Keratinocyte (primary cell): ENCODE results near the gene C6orf15.

ENCODE experiments used
- CTCF ChIP-seq, 3 experiments: IDR thresholded peaks in 1 of 3; conservative IDR thresholded peaks in 1 of 3; optimal IDR thresholded peaks in 1 of 3; 2 replicates in 2 of 3; 3 replicates in 1 of 3; pipeline versions ENCODE3 to v1.5.1; 2011; ENCODE audit warnings: low read length in 3 of 3, mild to moderate bottlenecking in 3 of 3, moderate library complexity in 2 of 3, control low read depth in 1 of 3, inconsistent platforms in 1 of 3; ENCODE audit not compliant: insufficient read depth in 2 of 3; ENCODE audit errors: extremely low read depth in 1 of 3
- EZH2 ChIP-seq: IDR thresholded peaks from one replicate; pipeline ENCODE4 v1.6.1; 2012; ENCODE audit warnings: inconsistent platforms, mild to moderate bottlenecking, low read length, moderate library complexity

DNA sequence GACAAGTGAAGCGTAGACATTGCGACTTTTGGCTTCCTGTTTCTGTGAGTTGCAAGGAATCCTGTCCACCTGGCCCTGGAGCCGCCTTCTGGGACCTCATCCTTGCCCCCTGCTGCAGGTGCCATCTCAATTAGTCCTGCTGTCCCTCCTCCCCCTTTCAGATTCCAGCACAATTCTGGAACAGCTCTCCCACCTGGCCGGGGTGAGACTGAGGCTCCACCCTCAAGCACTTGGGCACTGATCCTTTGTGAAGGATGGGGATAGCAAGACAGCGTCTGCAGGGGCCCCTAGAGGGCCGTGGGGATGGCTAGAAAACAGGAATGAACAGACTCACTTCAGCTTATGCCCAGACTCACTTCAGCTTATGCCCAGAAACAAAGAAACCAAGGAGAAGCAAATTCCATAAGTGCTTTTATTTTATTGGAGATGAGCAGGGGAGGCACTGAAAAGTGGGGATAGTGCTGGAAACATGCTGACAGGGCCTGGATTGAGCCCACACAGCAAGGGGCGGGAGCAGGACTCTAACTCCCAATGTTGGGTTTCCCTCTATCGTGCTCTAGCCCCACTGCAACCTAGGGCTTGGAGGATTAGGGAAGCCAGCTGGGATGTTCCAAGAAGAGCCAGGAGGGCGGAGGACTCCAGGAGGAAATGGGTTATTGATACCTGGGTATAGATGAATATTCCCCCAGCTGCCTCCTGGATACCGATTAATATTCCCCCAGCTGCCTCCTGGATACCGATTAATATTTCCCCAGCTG, 1.4 kb downstream of the C6orf15 start:
- TF ChIP-seq CTCF (optimal IDR thresholded peaks at IDR 0.05 in 1 of 3, IDR thresholded peaks at IDR 0.05 in 1 of 3, conservative IDR thresholded peaks at IDR 0.05 in 1 of 3; ENCODE audit: extremely low read depth in 1 of 3, insufficient read depth in 2 of 3, low read length in 3 of 3), result no peak
- no peak for TF ChIP-seq EZH2
